Endothelial cell of umbilical vein (primary cell): Measurements from ENCODE around the gene FBXO2. TPM values are rescaled to one million over a fixed set of nuclear protein-coding genes. Genes with fewer than 3 reads are reported as not detected.

Experiments used
- BruUV-seq: library from RNA; stranded (reverse); fragments of 400-500 nt; replicated peaks from 2 replicates; lab custom pipeline; 2021; lab: Mats Ljungman, UMichigan
- CTCF ChIA-PET: fragments of 300-600, 350-600 bp; sonication (Branson Sonifier 250); formaldehyde crosslinking; loops from one replicate; lab custom pipeline; 2021; ENCODE audit warnings: antibody characterized with exemption, inconsistent platforms; lab: Charles Lee
- POLR2A ChIA-PET: fragments of 300-600, 350-600 bp; sonication (Branson Sonifier 250); formaldehyde crosslinking; loops from one replicate; lab custom pipeline; 2021; ENCODE audit warnings: antibody characterized with exemption, inconsistent platforms; lab: Charles Lee
- DNase-seq: peaks from one replicate; pipeline ENCODE4 v3.0.0-alpha.2; 2011; ENCODE audit warnings: low read depth, low spot score
- FAIRE-seq: peaks from 2 replicates; lab custom pipeline; 2011; peaks lifted over from hg19 to GRCh38; lab: Jason Lieb, UNC
- H2AFZ ChIP-seq: 2 replicates; pipeline ENCODE4 v1.6.0; 2012; ENCODE audit warnings: low read depth, low read length, control low read depth, inconsistent platforms
- H3K27ac ChIP-seq: 2 replicates; pipeline ENCODE4 v1.5.1; 2011; ENCODE audit warnings: low read depth, mild to moderate bottlenecking, control low read depth, low read length, moderate library complexity; ENCODE audit not compliant: insufficient read depth
- H3K27me3 ChIP-seq, 2 experiments: 2 replicates each; pipeline versions ENCODE4 v1.6.0 to v1.6.1; 2011; ENCODE audit warnings: low read length in 2 of 2, mixed read lengths in 1 of 2; ENCODE audit not compliant: control insufficient read depth in 2 of 2, insufficient read depth in 2 of 2
- H3K36me3 ChIP-seq, 2 experiments: 2 replicates in 1 of 2; 3 replicates in 1 of 2; pipeline ENCODE4 v1.5.1; 2011; ENCODE audit warnings: low read length in 2 of 2, mild to moderate bottlenecking in 1 of 2, moderate library complexity in 1 of 2; ENCODE audit not compliant: control insufficient read depth in 2 of 2, insufficient read depth in 2 of 2; ENCODE audit errors: extremely low read depth in 1 of 2
- H3K4me1 ChIP-seq: 3 replicates; pipeline ENCODE4 v1.5.1; 2011; ENCODE audit warnings: mild to moderate bottlenecking, low read length; ENCODE audit not compliant: control insufficient read depth, insufficient read depth; ENCODE audit errors: extremely low read depth
- H3K4me2 ChIP-seq: 2 replicates; pipeline ENCODE4 v1.6.1; 2011; ENCODE audit warnings: low read length, control low read depth, mixed read lengths; ENCODE audit not compliant: insufficient read depth
- H3K4me3 ChIP-seq, 3 experiments: fragments of 200-600 bp in 1 of 3; sonication (generic), shearing (Covaris generic) in 1 of 3; replicated peaks in 1 of 3; 2 replicates each; pipeline ENCODE4 v1.5.1; 2011 to 2016; ENCODE audit warnings: control low read depth in 3 of 3, low read length in 3 of 3, mild to moderate bottlenecking in 2 of 3, inconsistent platforms in 1 of 3, low read depth in 1 of 3, moderate library complexity in 1 of 3; ENCODE audit not compliant: insufficient read depth in 1 of 3
- H3K79me2 ChIP-seq: 2 replicates; pipeline ENCODE4 v1.6.0; 2012; ENCODE audit warnings: low read length, inconsistent platforms; ENCODE audit not compliant: control insufficient read depth, insufficient read depth
- H3K9ac ChIP-seq: replicated peaks from 2 replicates; pipeline ENCODE3; 2011; ENCODE audit warnings: low read length, control low read depth; ENCODE audit not compliant: insufficient read depth; ENCODE audit errors: extremely low read depth
- H3K9me1 ChIP-seq: replicated peaks from 3 replicates; pipeline ENCODE4 v1.6.0; 2011; ENCODE audit warnings: mild to moderate bottlenecking, low read length; ENCODE audit not compliant: control insufficient read depth, insufficient read depth; ENCODE audit errors: extremely low read depth
- H3K9me3 ChIP-seq: replicated peaks from 2 replicates; pipeline ENCODE4 v1.5.1; 2012; ENCODE audit warnings: low read length, inconsistent platforms; ENCODE audit not compliant: control insufficient read depth, insufficient read depth
- H4K20me1 ChIP-seq: replicated peaks from 2 replicates; pipeline ENCODE3; 2011; ENCODE audit warnings: mild to moderate bottlenecking, low read length; ENCODE audit not compliant: control insufficient read depth, insufficient read depth; ENCODE audit errors: extremely low read depth
- EZH2 ChIP-seq: IDR thresholded peaks from 2 replicates; pipeline ENCODE4 v1.6.1; 2012; ENCODE audit warnings: borderline replicate concordance, low read depth, mild to moderate bottlenecking, moderate library complexity, low read length, inconsistent platforms; ENCODE audit not compliant: severe bottlenecking
- FOS ChIP-seq: IDR thresholded peaks from 2 replicates; pipeline ENCODE4 v1.6.1; 2011; ENCODE audit warnings: mild to moderate bottlenecking, low read length, moderate library complexity, borderline replicate concordance; ENCODE audit not compliant: insufficient read depth
- GATA2 ChIP-seq: IDR thresholded peaks from 2 replicates; pipeline ENCODE4 v1.7.0; 2011; ENCODE audit warnings: low read depth, mild to moderate bottlenecking, moderate library complexity, mixed read lengths, low read length; ENCODE audit not compliant: insufficient read length, insufficient read depth
- JUN ChIP-seq: IDR thresholded peaks from 2 replicates; pipeline ENCODE4 v1.6.1; 2011; ENCODE audit warnings: borderline replicate concordance, low read depth; ENCODE audit not compliant: insufficient read length, insufficient read depth
- POLR2A ChIP-seq: IDR thresholded peaks from 2 replicates; pipeline ENCODE4 v1.6.1; 2012; ENCODE audit warnings: low read depth, mild to moderate bottlenecking, control low read depth, low read length
- POLR2AphosphoS5 ChIP-seq: IDR thresholded peaks from 2 replicates; pipeline ENCODE4 v1.6.1; 2012; ENCODE audit warnings: low read depth, mild to moderate bottlenecking, control low read depth, low read length, moderate library complexity; ENCODE audit not compliant: insufficient read depth
- dilution Hi-C: fragments of 300-500 bp; cut with MboI; formaldehyde crosslinking; loops from one replicate; pipeline ENCODE4 v1.15.0; 2019; ENCODE audit warnings: low sequenced_read_pairs; ENCODE audit not compliant: extremely low pct_ligation_motif_present
- intact Hi-C: fragments of 100-400 bp; cut with micrococcal nuclease; formaldehyde crosslinking; loops from one replicate; pipeline ENCODE4 v1.10.0; 2022
- polyA plus RNA-seq, 4 experiments: library from polyadenylated mRNA; depleted of rRNA in 3 of 4; stranded (reverse) in 3 of 4; unstranded in 1 of 4; fragments of >200 nt; gene quantifications; 2 replicates each; pipeline versions ENCODE4 v1.2.1 to v1.2.3, GENCODE V29; 2011 to 2012; ENCODE audit warnings: missing spikeins in 1 of 4
- total RNA-seq: library from RNA; stranded (reverse); gene quantifications from 2 replicates; pipeline ENCODE4 v1.2.3, GENCODE V29; 2021
- TF ChIP-seq, protein P1 (sequence below): IDR thresholded peaks from 2 replicates; pipeline ENCODE4 v1.6.1; 2011; ENCODE audit not compliant: insufficient read depth, insufficient read length

Gene FBXO2
- total and polyA plus RNA-seq, 2 donors (not counting 3 experiments of a cell fraction or from before 2014, with no cell fraction given): 0.42 to 0.91 TPM

DNA sequence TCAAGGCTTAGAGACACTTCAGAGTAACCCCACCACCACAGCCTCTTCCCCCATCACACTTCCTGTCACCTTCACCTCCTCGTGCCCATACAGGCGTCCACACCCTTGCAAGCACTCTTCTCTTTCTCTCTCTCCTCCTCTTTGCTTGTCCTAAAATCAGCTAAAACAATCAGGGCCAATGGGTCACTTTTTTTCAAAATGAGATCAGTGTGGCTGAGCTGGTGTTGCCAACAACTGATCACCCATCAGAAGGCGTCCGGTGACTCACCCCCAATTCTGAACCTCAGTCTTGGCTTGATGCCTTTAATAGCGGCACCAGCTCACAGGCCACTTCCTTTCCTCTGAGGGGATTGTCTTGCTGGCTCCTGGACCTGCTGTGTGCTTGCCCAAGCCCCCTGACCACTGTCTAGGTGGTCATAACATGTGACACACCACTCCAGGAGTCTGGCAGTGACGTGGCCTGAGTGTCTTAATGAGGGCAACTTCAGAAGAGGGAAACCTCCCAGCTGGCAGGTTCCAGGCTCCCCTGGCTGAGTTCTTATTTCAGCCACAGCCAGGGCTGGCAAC is 38.9 kb upstream of the FBXO2 start:
- DNase-seq: peak; percentile 87
- no peak overlapping the region for H3K4me2 ChIP-seq
- H2AFZ ChIP-seq: no peak overlapping the region
- H3K27me3 ChIP-seq: peaks cover 25 to 32% of the 10 kb centered on the region in 2 experiments
- FAIRE-seq: peak; percentile 99
- no peaks in the 10 kb centered on the region for H3K36me3 ChIP-seq
- no TSS peak for BruUV-seq
- dilution Hi-C loops (no loop called here), intact Hi-C loops (loop anchor here (1.0 kb wide), 3 partner anchors 12 to 43 kb away; partner anchors contain the start of genes FBXO6 and MAD2L2)
- no peaks in the 10 kb centered on the region for H3K79me2 ChIP-seq
- no peak overlapping the region for H3K9ac ChIP-seq
- no peaks in the 10 kb centered on the region for H3K9me3 ChIP-seq
- peak; percentile 71 for TF ChIP-seq POLR2AphosphoS5
- TF ChIP-seq GATA2: peak; percentile 62
- TF ChIP-seq FOS: peak; percentile 89
- TF ChIP-seq JUN: peak; percentile 83
- TF ChIP-seq POLR2A: no peak
- ChIA-PET CTCF (interaction anchor here (0.7 to 3.7 kb wide), 8 partner anchors 11 to 47 kb away, joined by 3 to 24 read pairs (median 7); partner anchors contain the start of gene FBXO6), POLR2A (no interaction called here)
- H3K27ac ChIP-seq: no peak overlapping the region
- H3K9me1 ChIP-seq: no peaks in the 10 kb centered on the region
- H4K20me1 ChIP-seq: no peaks in the 10 kb centered on the region
- H3K4me3 ChIP-seq: no peak overlapping the region
- H3K4me1 ChIP-seq: peaks cover 19% of the 10 kb centered on the region

DNA sequence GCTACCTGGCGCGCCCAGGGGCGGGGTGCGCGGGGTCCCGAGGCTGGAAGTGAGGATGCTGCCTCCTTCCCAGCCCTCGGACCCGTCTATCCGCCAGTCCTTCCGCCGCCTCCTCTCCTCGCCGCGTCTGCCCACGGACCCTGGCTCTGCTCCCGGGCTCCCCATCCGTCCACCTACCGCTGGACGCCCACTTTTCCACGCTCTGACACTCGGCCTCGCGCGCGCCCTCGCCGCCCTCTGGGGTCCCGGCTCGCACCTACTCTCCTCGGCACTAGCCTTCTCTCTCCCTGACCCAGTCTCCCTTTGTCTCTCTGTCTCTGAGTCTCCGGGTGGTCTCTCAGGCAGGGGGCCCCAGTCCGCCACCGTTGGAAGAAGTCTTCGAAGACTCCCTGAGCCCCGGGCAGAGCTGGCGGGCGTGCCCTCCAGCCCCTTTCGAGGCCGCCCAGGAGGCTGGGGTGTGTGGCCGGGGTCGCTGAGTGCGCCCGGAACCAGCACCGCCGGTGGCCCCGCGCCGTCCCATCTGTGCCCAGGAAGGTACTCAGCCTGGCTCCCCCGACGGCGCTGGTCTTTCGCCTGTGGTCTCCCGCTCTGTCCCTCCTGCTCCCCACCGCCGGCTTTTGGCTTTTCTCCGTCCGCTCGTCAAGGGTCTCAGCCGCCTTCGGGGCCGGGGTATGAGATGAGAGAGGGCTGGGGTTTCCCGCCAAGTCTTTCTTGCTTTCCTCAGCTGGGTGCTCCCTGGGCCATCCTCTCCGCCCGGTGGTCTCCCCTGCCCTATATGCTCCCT is 37.9 kb upstream of the FBXO2 start:
- ChIA-PET POLR2A (no interaction called here), CTCF (interaction anchor here (1.6 to 3.0 kb wide), 3 partner anchors 10 to 42 kb away, joined by 4 to 10 read pairs (median 5); no protein-coding TSS in a partner anchor)
- Histone ChIP-seq H3K4me3 (no peak overlapping the region), H3K4me2 (no peak overlapping the region), H3K36me3 (no peaks in the 10 kb centered on the region), H3K4me1 (peaks cover 19% of the 10 kb centered on the region), H3K9me1 (no peaks in the 10 kb centered on the region), H3K79me2 (no peaks in the 10 kb centered on the region), H2AFZ (no peak overlapping the region), H3K9ac (no peak overlapping the region), H3K27ac (no peak overlapping the region), H3K9me3 (no peaks in the 10 kb centered on the region), H3K27me3 (peaks cover 25 to 32% of the 10 kb centered on the region in 2 experiments), H4K20me1 (no peaks in the 10 kb centered on the region)
- no TSS peak for BruUV-seq
- DNase-seq: no peak
- FAIRE-seq: no peak
- dilution Hi-C loops: no loop called here
- intact Hi-C loops: no loop called here
- TF ChIP-seq EZH2: peak; percentile 90
- TF ChIP-seq, protein P1, sequence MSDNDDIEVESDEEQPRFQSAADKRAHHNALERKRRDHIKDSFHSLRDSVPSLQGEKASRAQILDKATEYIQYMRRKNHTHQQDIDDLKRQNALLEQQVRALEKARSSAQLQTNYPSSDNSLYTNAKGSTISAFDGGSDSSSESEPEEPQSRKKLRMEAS: no peak
